Eye (tissue), 1 donor: ENCODE data around the gene ALDH1L2.
"Not testable (repeated sequence)": the region's sequence is repeated elsewhere in the genome, so short reads cannot be mapped to it uniquely, and the experiment has no call there.

Experiments used
- DNase-seq: peaks from one replicate; pipeline ENCODE4 v3.0.0-alpha.2; 2015

Gene ALDH1L2

GRCh38 chr12:105030820-105031807, 53.1 kb downstream of the ALDH1L2 start:
- DNase-seq, result no peak

- peak; percentile 56 for DNase-seq
These were observed 57.8 kb downstream of the ALDH1L2 start for GRCh38 chr12:105026411-105026810.

GRCh38 chr12:105025890-105026289, 58.4 kb downstream of the ALDH1L2 start:
- peak; percentile 78 for DNase-seq

GRCh38 chr12:105024928-105025327, 59.3 kb downstream of the ALDH1L2 start:
- peak; percentile 67 for DNase-seq

GRCh38 chr12:105020241-105020962, 63.9 kb downstream of the ALDH1L2 start:
- no peak for DNase-seq

- DNase-seq, result peak; percentile 27
These were observed 65.5 kb downstream of the ALDH1L2 start for GRCh38 chr12:105018776-105019175.

GRCh38 chr12:105018012-105018411, 66.2 kb downstream of the ALDH1L2 start:
- DNase-seq, result no peak

GRCh38 chr12:105015543-105015942, 68.7 kb downstream of the ALDH1L2 start:
- DNase-seq, result peak; percentile 43

- no peak for DNase-seq
These were observed 69.7 kb downstream of the ALDH1L2 start for GRCh38 chr12:105014603-105015002.

GRCh38 chr12:105013892-105014291, 70.4 kb downstream of the ALDH1L2 start:
- no peak for DNase-seq

GRCh38 chr12:105001476-105001875, 82.8 kb downstream of the ALDH1L2 start:
- no peak for DNase-seq

- no peak for DNase-seq
These were observed 84.9 kb downstream of the ALDH1L2 start for GRCh38 chr12:104999347-104999685.

- no peak for DNase-seq
These were observed 85.6 kb downstream of the ALDH1L2 start for GRCh38 chr12:104998423-104999346.

GRCh38 chr12:104997541-104997940, 86.7 kb downstream of the ALDH1L2 start:
- no peak for DNase-seq

- no peak for DNase-seq
These were observed 89.9 kb downstream of the ALDH1L2 start for GRCh38 chr12:104994336-104994735.

- DNase-seq, result no peak
These were observed 92.6 kb downstream of the ALDH1L2 start for GRCh38 chr12:104991565-104992128.

GRCh38 chr12:104990950-104991349, 93.3 kb downstream of the ALDH1L2 start:
- DNase-seq, result no peak

- peak; percentile 97 for DNase-seq
These were observed 98.0 kb downstream of the ALDH1L2 start, which contains the start of gene NOPCHAP1 for GRCh38 chr12:104986022-104986941. NOPCHAP1 (plus strand) TSS chr12:104986316; CDS start chr12:104986353, 37 bp downstream.

GRCh38 chr12:104985206-104985605, 99.1 kb downstream of the ALDH1L2 start:
- DNase-seq, result no peak

- DNase-seq, result not testable (repeated sequence)
These were observed 106.6 kb downstream of the ALDH1L2 start for GRCh38 chr12:104977688-104978087.

GRCh38 chr12:104976703-104977102, 107.6 kb downstream of the ALDH1L2 start:
- DNase-seq, result no peak
